ENCODE measurements around the gene RAB5IF. TPM values are rescaled to one million over a fixed set of nuclear protein-coding genes. Genes with fewer than 3 reads are reported as not detected.

The RAB5IF gene
- total and polyA plus RNA-seq, 2 of the 13 experiments (the other 11 are each of a cell fraction or from before 2014, with no cell fraction given) = 261 to 305 TPM

GRCh38 chr20:36645998-36646397, 40.4 kb downstream of the RAB5IF start, which contains the start of gene SLA2 (continued):
- no peak for TF ChIP-seq BRF2 (CRISPR knock-in tag; IDR thresholded peaks at IDR 0.05)
- TF ChIP-seq BCLAF1 (IDR thresholded peaks at IDR 0.05) = no peak
- no peak for TF ChIP-seq ZNF564 (CRISPR knock-in tag; IDR thresholded peaks at IDR 0.05)

DNA sequence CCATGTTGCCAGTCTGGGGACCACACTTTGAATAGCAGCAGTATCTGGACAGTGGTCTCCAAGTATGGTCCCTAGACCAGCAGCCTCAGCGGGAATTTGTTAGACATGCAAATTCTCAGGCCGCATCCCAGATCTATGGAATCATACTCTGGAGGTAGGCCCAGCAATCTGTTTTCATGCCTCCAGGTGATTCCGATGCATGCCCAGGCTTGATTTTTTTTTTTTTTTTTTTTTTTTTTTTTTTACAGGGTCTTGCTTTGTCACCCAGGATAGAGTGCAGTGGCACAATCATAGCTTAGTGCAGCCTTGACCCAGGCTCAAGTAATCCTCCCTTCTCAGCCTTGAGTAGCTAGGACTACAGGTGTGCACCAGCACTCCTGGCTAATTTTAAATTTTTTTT, 41.1 kb downstream of the RAB5IF start:
- FAIRE-seq (no peak), ATAC-seq (no peak), DNase-seq (ENCODE audit: low spot score) (no peak)
- Histone ChIP-seq H3K79me2 (ENCODE audit: insufficient read depth, low read length) (no peaks in the 10 kb centered on the region), H3K4me1 (ENCODE audit: insufficient read depth, low read length) (peaks cover 75% of the 10 kb centered on the region), H3K4me3 (replicated peaks in 1 of 3; ENCODE audit: insufficient read depth in 1 of 3, low read depth in 2 of 3, low read length in 3 of 3) (no peak overlapping the region), H3K9ac (ENCODE audit: insufficient read depth, low read depth, low read length) (no peak overlapping the region), H3K4me2 (ENCODE audit: low read depth, low read length) (no peak overlapping the region), H3K27me3 (ENCODE audit: control insufficient read depth in 1 of 2, insufficient read depth in 2 of 2, low read length in 2 of 2) (no peaks in the 10 kb centered on the region), H3K27ac (ENCODE audit: extremely low read length, insufficient read depth, low read length) (peak overlapping the region; percentile 59), H2AFZ (ENCODE audit: low read length) (no peak overlapping the region), H4K20me1 (ENCODE audit: insufficient read depth, low read length) (no peaks in the 10 kb centered on the region), H3K36me3 (replicated peaks in 1 of 2; ENCODE audit: control insufficient read depth in 1 of 2, insufficient read depth in 2 of 2, low read length in 2 of 2) (no peaks in the 10 kb centered on the region; a peak in 1 of 5 replicates), H3K9me3 (ENCODE audit: low read length) (no peaks in the 10 kb centered on the region)
- no TSS peak for BruUV-seq (replicated peaks)
- ChIA-PET CTCF (ENCODE audit: low intra/inter-chr PET ratio, low total read pairs) (no interaction called here), POLR2A (interaction anchor here (0.7 to 3.1 kb wide), 5 partner anchors 13 to 1826 kb away, joined by 3 to 14 read pairs (median 6); partner anchors contain the start of genes RAB5IF and RALGAPB)
- in situ Hi-C loops (cut with HindIII; ENCODE audit: extremely low pct_ligation_motif_present, low pct_unique_long_range_greater_than_20kb) (no loop called here), intact Hi-C loops (cut with micrococcal nuclease; ENCODE audit: unreplicated experiment) (no loop called here)
- WGBS (ENCODE audit: low lambda C conversion rate) = 97% methylated on average over 3 of the region's 3 CpGs
- no peak for TF ChIP-seq ATM (IDR thresholded peaks at IDR 0.05; ENCODE audit: borderline replicate concordance)
- peak; percentile 9 for TF ChIP-seq XRCC5 (optimal IDR thresholded peaks at IDR 0.05; ENCODE audit: low read length)
- 0 out of 2 replicates have a peak, but pooled peaks have one; percentile 19 for TF ChIP-seq ZFX (CRISPR knock-in tag; IDR thresholded peaks at IDR 0.05; ENCODE audit: low read depth)
- TF ChIP-seq SRSF1 (optimal IDR thresholded peaks at IDR 0.05; ENCODE audit: low read depth, low read length) = no peak
- TF ChIP-seq ZNF850 (CRISPR knock-in tag; conservative IDR thresholded peaks at IDR 0.05) = no peak
- TF ChIP-seq SPEN (CRISPR knock-in tag; IDR thresholded peaks at IDR 0.05; ENCODE audit: low read depth) = peak; percentile 10; the same call in 1 of the 2 replicates
- TF ChIP-seq ZFP90 (CRISPR knock-in tag; IDR thresholded peaks at IDR 0.05; ENCODE audit: borderline replicate concordance) = peak; percentile 50; the same call in 1 of the 2 replicates
- TF ChIP-seq, protein P1, sequence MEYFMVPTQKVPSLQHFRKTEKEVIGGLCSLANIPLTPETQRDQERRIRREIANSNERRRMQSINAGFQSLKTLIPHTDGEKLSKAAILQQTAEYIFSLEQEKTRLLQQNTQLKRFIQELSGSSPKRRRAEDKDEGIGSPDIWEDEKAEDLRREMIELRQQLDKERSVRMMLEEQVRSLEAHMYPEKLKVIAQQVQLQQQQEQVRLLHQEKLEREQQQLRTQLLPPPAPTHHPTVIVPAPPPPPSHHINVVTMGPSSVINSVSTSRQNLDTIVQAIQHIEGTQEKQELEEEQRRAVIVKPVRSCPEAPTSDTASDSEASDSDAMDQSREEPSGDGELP (IDR thresholded peaks at IDR 0.05; ENCODE audit: borderline replicate concordance, low read depth) = 0 out of 2 replicates have a peak, but pooled peaks have one; percentile 8
- TF ChIP-seq, protein P2, sequence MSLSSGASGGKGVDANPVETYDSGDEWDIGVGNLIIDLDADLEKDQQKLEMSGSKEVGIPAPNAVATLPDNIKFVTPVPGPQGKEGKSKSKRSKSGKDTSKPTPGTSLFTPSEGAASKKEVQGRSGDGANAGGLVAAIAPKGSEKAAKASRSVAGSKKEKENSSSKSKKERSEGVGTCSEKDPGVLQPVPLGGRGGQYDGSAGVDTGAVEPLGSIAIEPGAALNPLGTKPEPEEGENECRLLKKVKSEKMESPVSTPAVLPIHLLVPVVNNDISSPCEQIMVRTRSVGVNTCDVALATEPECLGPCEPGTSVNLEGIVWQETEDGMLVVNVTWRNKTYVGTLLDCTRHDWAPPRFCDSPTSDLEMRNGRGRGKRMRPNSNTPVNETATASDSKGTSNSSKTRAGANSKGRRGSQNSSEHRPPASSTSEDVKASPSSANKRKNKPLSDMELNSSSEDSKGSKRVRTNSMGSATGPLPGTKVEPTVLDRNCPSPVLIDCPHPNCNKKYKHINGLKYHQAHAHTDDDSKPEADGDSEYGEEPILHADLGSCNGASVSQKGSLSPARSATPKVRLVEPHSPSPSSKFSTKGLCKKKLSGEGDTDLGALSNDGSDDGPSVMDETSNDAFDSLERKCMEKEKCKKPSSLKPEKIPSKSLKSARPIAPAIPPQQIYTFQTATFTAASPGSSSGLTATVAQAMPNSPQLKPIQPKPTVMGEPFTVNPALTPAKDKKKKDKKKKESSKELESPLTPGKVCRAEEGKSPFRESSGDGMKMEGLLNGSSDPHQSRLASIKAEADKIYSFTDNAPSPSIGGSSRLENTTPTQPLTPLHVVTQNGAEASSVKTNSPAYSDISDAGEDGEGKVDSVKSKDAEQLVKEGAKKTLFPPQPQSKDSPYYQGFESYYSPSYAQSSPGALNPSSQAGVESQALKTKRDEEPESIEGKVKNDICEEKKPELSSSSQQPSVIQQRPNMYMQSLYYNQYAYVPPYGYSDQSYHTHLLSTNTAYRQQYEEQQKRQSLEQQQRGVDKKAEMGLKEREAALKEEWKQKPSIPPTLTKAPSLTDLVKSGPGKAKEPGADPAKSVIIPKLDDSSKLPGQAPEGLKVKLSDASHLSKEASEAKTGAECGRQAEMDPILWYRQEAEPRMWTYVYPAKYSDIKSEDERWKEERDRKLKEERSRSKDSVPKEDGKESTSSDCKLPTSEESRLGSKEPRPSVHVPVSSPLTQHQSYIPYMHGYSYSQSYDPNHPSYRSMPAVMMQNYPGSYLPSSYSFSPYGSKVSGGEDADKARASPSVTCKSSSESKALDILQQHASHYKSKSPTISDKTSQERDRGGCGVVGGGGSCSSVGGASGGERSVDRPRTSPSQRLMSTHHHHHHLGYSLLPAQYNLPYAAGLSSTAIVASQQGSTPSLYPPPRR (CRISPR knock-in tag; IDR thresholded peaks at IDR 0.05; ENCODE audit: borderline replicate concordance) = 0 out of 2 replicates have a peak, but pooled peaks have one; percentile 10
- TF ChIP-seq AKAP8 (CRISPR knock-in tag; IDR thresholded peaks at IDR 0.05) = 0 out of 2 replicates have a peak, but pooled peaks have one; percentile 26

Measured in HepG2 (cell line).